ENCODE results near the gene CRISP1.

GRCh38 chr6:49913636-49914375 is 47.5 kb upstream of the CRISP1 start:
- TF ChIP-seq CTCF (IDR thresholded peaks at IDR 0.05) (no peak), POLR2AphosphoS5 (IDR thresholded peaks at IDR 0.05) (no peak), EP300 (IDR thresholded peaks at IDR 0.05) (no peak), POLR2A (IDR thresholded peaks at IDR 0.05) (no peak)

Measured in sigmoid colon (tissue), 4 donors.